ENCODE results near the gene VN1R5.

The VN1R5 gene

GRCh38 chr1:247303216-247303615 is 47.3 kb downstream of the VN1R5 start:
- DNase-seq = no peak

GRCh38 chr1:247304031-247304430 is 48.2 kb downstream of the VN1R5 start:
- no peak for DNase-seq

All from NCI-H774 (cell line).